ENCODE data around the gene AAR2. TPM values are rescaled to one million over a fixed set of nuclear protein-coding genes. Genes with fewer than 3 reads are reported as not detected.

The AAR2 gene
- total RNA-seq = 10 to 100 TPM; 18.1 to 32.5 (median 24.2) TPM

GRCh38 chr20:36235892-36236785 lies at the start of gene AAR2:
AAR2 (plus strand) TSS chr20:36236478; CDS start chr20:36239869, 3,391 bp downstream.
- H3K27ac ChIP-seq = peak within 1 kb of the TSS; percentile 75 to 89
- H3K4me3 ChIP-seq = peak within 1 kb of the TSS; percentile 83 to 98 (median 92)
- WGBS, 10 experiments = 0 to 47% (median 13%) methylated on average over 1 to 22 of the region's 44 CpGs; no CpG with 5 or more reads in 1 of the 10 experiments
- ATAC-seq (replicated peaks in 6 of 8) = peak; percentile 85 to 99 (median 97)
- in situ Hi-C loops (cut with MboI; ENCODE audit: low pct_unique_long_range_greater_than_20kb in 2 of 9, low sequenced_read_pairs in 9 of 9, unreplicated experiment in 9 of 9) = no loop called here
- peaks cover 4 to 9% of the 10 kb centered on the region in 2 donors for H3K4me1 ChIP-seq (replicated peaks in 1 of 2)

- in situ Hi-C loops (cut with MboI; ENCODE audit: low pct_unique_long_range_greater_than_20kb in 2 of 9, low sequenced_read_pairs in 9 of 9, unreplicated experiment in 9 of 9) = loop anchor here in 1 of 9 experiments (25.0 kb wide), 1 partner anchor 207 kb away; no protein-coding TSS in a partner anchor
- ATAC-seq (replicated peaks in 6 of 8) = peak in 2 of 8 experiments; percentile 28 to 63
- WGBS, 10 experiments = 67 to 97% (median 80%) methylated on average over 1 to 6 of the region's 10 CpGs; no CpG with 5 or more reads in 6 of the 10 experiments
- H3K4me3 ChIP-seq = no peak overlapping the region
- no peaks in the 10 kb centered on the region for H3K4me1 ChIP-seq (replicated peaks in 1 of 2)
- no peak overlapping the region for H3K27ac ChIP-seq
These were observed 42.1 kb upstream of the AAR2 start for GRCh38 chr20:36193977-36194712.

GRCh38 chr20:36196676-36197075 lies 39.6 kb upstream of the AAR2 start:
- Histone ChIP-seq H3K4me3 (no peak overlapping the region), H3K4me1 (replicated peaks in 1 of 2) (peaks cover 0 to 3% of the 10 kb centered on the region in 2 donors), H3K27ac (no peak overlapping the region)
- WGBS, 10 experiments = 20 to 100% (median 57%) methylated on average over 1 to 2 of the region's 2 CpGs; no CpG with 5 or more reads in 6 of the 10 experiments
- ATAC-seq (replicated peaks in 6 of 8) = no peak
- in situ Hi-C loops (cut with MboI; ENCODE audit: low pct_unique_long_range_greater_than_20kb in 2 of 9, low sequenced_read_pairs in 9 of 9, unreplicated experiment in 9 of 9) = loop anchor here in 1 of 9 experiments (25.0 kb wide), 1 partner anchor 209 kb away; no protein-coding TSS in a partner anchor

GRCh38 chr20:36197271-36197670 lies 39.0 kb upstream of the AAR2 start:
- 100% methylated on average over 1 of the region's 2 CpGs; no CpG with 5 or more reads in 8 of the 10 experiments for WGBS, 10 experiments
- in situ Hi-C loops (cut with MboI; ENCODE audit: low pct_unique_long_range_greater_than_20kb in 2 of 9, low sequenced_read_pairs in 9 of 9, unreplicated experiment in 9 of 9) = loop anchor here in 1 of 9 experiments (25.0 kb wide), 1 partner anchor 210 kb away; no protein-coding TSS in a partner anchor
- ATAC-seq (replicated peaks in 6 of 8) = no peak
- no peak overlapping the region for H3K27ac ChIP-seq
- H3K4me1 ChIP-seq (replicated peaks in 1 of 2) = peaks cover 0 to 3% of the 10 kb centered on the region in 2 donors
- H3K4me3 ChIP-seq = no peak overlapping the region

GRCh38 chr20:36199345-36200257 lies 36.7 kb upstream of the AAR2 start:
- in situ Hi-C loops (cut with MboI; ENCODE audit: low pct_unique_long_range_greater_than_20kb in 2 of 9, low sequenced_read_pairs in 9 of 9, unreplicated experiment in 9 of 9) = loop anchor here in 7 of 9 experiments (25.0 kb wide), 2 partner anchors 212 to 238 kb away; no protein-coding TSS in a partner anchor
- Histone ChIP-seq H3K27ac (no peak overlapping the region), H3K4me1 (replicated peaks in 1 of 2) (peaks cover 0 to 3% of the 10 kb centered on the region in 2 donors), H3K4me3 (no peak overlapping the region)
- ATAC-seq (replicated peaks in 6 of 8) = peak; percentile 83 to 96 (median 90)
- WGBS, 10 experiments = 0 to 100% (median 60%) methylated on average over 1 to 5 of the region's 6 CpGs; no CpG with 5 or more reads in 4 of the 10 experiments

- no peak overlapping the region for H3K4me3 ChIP-seq
- in situ Hi-C loops (cut with MboI; ENCODE audit: low pct_unique_long_range_greater_than_20kb in 2 of 9, low sequenced_read_pairs in 9 of 9, unreplicated experiment in 9 of 9) = loop anchor here in 7 of 9 experiments (25.0 kb wide), 1 partner anchor 237 kb away; no protein-coding TSS in a partner anchor
- H3K4me1 ChIP-seq (replicated peaks in 1 of 2) = peaks cover 0 to 3% of the 10 kb centered on the region in 2 donors
- WGBS, 10 experiments = 40% methylated on average over 1 of the region's 1 CpG; no CpG with 5 or more reads in 9 of the 10 experiments
- ATAC-seq (replicated peaks in 6 of 8) = no peak
- no peak overlapping the region for H3K27ac ChIP-seq
These were observed 35.8 kb upstream of the AAR2 start for GRCh38 chr20:36200451-36200850.

GRCh38 chr20:36201198-36201597 lies 35.1 kb upstream of the AAR2 start:
- no peak overlapping the region for H3K27ac ChIP-seq
- no peak for ATAC-seq (replicated peaks in 6 of 8)
- H3K4me3 ChIP-seq = no peak overlapping the region
- WGBS, 10 experiments = 59 to 100% (median 86%) methylated on average over 1 to 4 of the region's 4 CpGs; no CpG with 5 or more reads in 4 of the 10 experiments
- in situ Hi-C loops (cut with MboI; ENCODE audit: low pct_unique_long_range_greater_than_20kb in 2 of 9, low sequenced_read_pairs in 9 of 9, unreplicated experiment in 9 of 9) = loop anchor here in 7 of 9 experiments (25.0 kb wide), 1 partner anchor 236 kb away; no protein-coding TSS in a partner anchor
- peaks cover 0 to 3% of the 10 kb centered on the region in 2 donors for H3K4me1 ChIP-seq (replicated peaks in 1 of 2)

GRCh38 chr20:36202891-36203338 lies 33.4 kb upstream of the AAR2 start:
- 22 to 100% (median 35%) methylated on average over 1 to 17 of the region's 18 CpGs for WGBS, 10 experiments
- H3K27ac ChIP-seq = no peak overlapping the region
- in situ Hi-C loops (cut with MboI; ENCODE audit: low pct_unique_long_range_greater_than_20kb in 2 of 9, low sequenced_read_pairs in 9 of 9, unreplicated experiment in 9 of 9) = loop anchor here in 7 of 9 experiments (25.0 kb wide), 1 partner anchor 234 kb away; no protein-coding TSS in a partner anchor
- no peak overlapping the region for H3K4me3 ChIP-seq
- ATAC-seq (replicated peaks in 6 of 8) = peak; percentile 49 to 83 (median 63)
- peaks cover 0 to 3% of the 10 kb centered on the region in 2 donors for H3K4me1 ChIP-seq (replicated peaks in 1 of 2)

GRCh38 chr20:36203861-36204260 lies 32.4 kb upstream of the AAR2 start:
- 0 to 94% (median 92%) methylated on average over 1 to 3 of the region's 3 CpGs; no CpG with 5 or more reads in 7 of the 10 experiments for WGBS, 10 experiments
- H3K4me1 ChIP-seq (replicated peaks in 1 of 2) = peaks cover 0 to 3% of the 10 kb centered on the region in 2 donors

GRCh38 chr20:36205026-36205425 lies 31.3 kb upstream of the AAR2 start:
- 26 to 100% (median 72%) methylated on average over 1 to 3 of the region's 3 CpGs; no CpG with 5 or more reads in 1 of the 10 experiments for whole genome bisulfite sequencing, 10 experiments
- H3K27ac ChIP-seq = no peak overlapping the region
- no peaks in the 10 kb centered on the region for H3K4me1 ChIP-seq (replicated peaks in 1 of 2)
- in situ Hi-C loops (cut with MboI; ENCODE audit: low pct_unique_long_range_greater_than_20kb in 2 of 9, low sequenced_read_pairs in 9 of 9, unreplicated experiment in 9 of 9) = loop anchor here in 7 of 9 experiments (25.0 kb wide), 1 partner anchor 232 kb away; no protein-coding TSS in a partner anchor
- ATAC-seq (replicated peaks in 6 of 8) = no peak
- H3K4me3 ChIP-seq = no peak overlapping the region

More at GRCh38 chr20:36203861-36204260, 32.4 kb upstream of the AAR2 start:
- Histone ChIP-seq H3K4me3 (no peak overlapping the region), H3K27ac (no peak overlapping the region)
- no peak for ATAC-seq (replicated peaks in 6 of 8)
- in situ Hi-C loops (cut with MboI; ENCODE audit: low pct_unique_long_range_greater_than_20kb in 2 of 9, low sequenced_read_pairs in 9 of 9, unreplicated experiment in 9 of 9) = loop anchor here in 7 of 9 experiments (25.0 kb wide), 1 partner anchor 233 kb away; no protein-coding TSS in a partner anchor

- ATAC-seq (replicated peaks in 6 of 8) = no peak
- in situ Hi-C loops (cut with MboI; ENCODE audit: low pct_unique_long_range_greater_than_20kb in 2 of 9, low sequenced_read_pairs in 9 of 9, unreplicated experiment in 9 of 9) = loop anchor here in 7 of 9 experiments (25.0 kb wide), 1 partner anchor 231 kb away; no protein-coding TSS in a partner anchor
- Histone ChIP-seq H3K4me1 (replicated peaks in 1 of 2) (no peaks in the 10 kb centered on the region), H3K27ac (no peak overlapping the region), H3K4me3 (no peak overlapping the region)
- WGBS, 10 experiments = 70 to 92% (median 84%) methylated on average over 1 to 5 of the region's 9 CpGs; no CpG with 5 or more reads in 4 of the 10 experiments
These were observed 30.2 kb upstream of the AAR2 start for GRCh38 chr20:36206068-36206467.

Measured in motor neuron (in vitro differentiated cells).